Naive thymus-derived CD8-positive, alpha-beta T cell (primary cell): ENCODE data around the gene OR13C4. TPM values are rescaled to one million over a fixed set of nuclear protein-coding genes. Genes with fewer than 3 reads are reported as not detected.

ENCODE experiments used
- ATAC-seq, 2 donors: fragments of 150-1000 bp; cut with Tn5 transposase in 1 of 2; sonication (Bioruptor Pico), chemical (Tn5 transposase) in 1 of 2; 1 replicate in 1 of 2; 2 replicates in 1 of 2; pipeline ENCODE4 v1.10.0; 2021; ENCODE audit warnings: mild to moderate bottlenecking in 2 of 2, moderate library complexity in 2 of 2
- POLR2A ChIA-PET: fragments of 350-600 bp; sonication (Branson Sonifier 250); formaldehyde crosslinking; loops from one replicate; lab custom pipeline; 2021; ENCODE audit warnings: antibody characterized with exemption; lab: Charles Lee
- DNase-seq, 10 donors: peaks; one replicate each; pipeline versions ENCODE4 v3.0.0 to v3.0.0-alpha.2; 2020 to 2022
- H3K27ac Mint-ChIP-seq, 10 donors: one replicate each; pipeline ENCODE4 v1.8.0; 2020 to 2022; ENCODE audit warnings: mild to moderate bottlenecking in 10 of 10, mixed read lengths in 10 of 10, moderate library complexity in 4 of 10, inconsistent platforms in 1 of 10
- H3K27me3 Mint-ChIP-seq, 5 donors: one replicate each; pipeline ENCODE4 v1.8.0; 2021 to 2022; ENCODE audit warnings: mixed read lengths in 5 of 5
- H3K36me3 Mint-ChIP-seq, 3 donors: one replicate each; pipeline ENCODE4 v1.8.0; 2020 to 2022; ENCODE audit warnings: mixed read lengths in 3 of 3, mild to moderate bottlenecking in 2 of 3, inconsistent platforms in 1 of 3
- H3K4me1 Mint-ChIP-seq, 4 donors: one replicate each; pipeline ENCODE4 v1.8.0; 2021 to 2022; ENCODE audit warnings: mixed read lengths in 4 of 4
- H3K4me3 Mint-ChIP-seq, 10 donors: one replicate each; pipeline ENCODE4 v1.8.0; 2020 to 2022; ENCODE audit warnings: mild to moderate bottlenecking in 10 of 10, mixed read lengths in 10 of 10, moderate library complexity in 6 of 10, inconsistent platforms in 1 of 10
- H3K9me3 Mint-ChIP-seq, 9 donors: one replicate each; pipeline ENCODE4 v1.8.0; 2020 to 2022; ENCODE audit warnings: mixed read lengths in 9 of 9, mild to moderate bottlenecking in 3 of 9, inconsistent platforms in 1 of 9, moderate library complexity in 1 of 9
- polyA plus RNA-seq, 3 donors: library from polyadenylated mRNA; unstranded; fragments of 300-500 nt; fragmentation: Illumina TruSeq; gene quantifications; one replicate each; pipeline ENCODE4 v1.2.3, GENCODE V29; 2021
- total RNA-seq, 8 experiments: library from RNA in 2 of 8; stranded (reverse) in 2 of 8; gene quantifications; one replicate each; pipeline ENCODE4 v1.2.3 and lab custom pipeline; 2021 to 2026

The OR13C4 gene
- total and polyA plus RNA-seq, 5 experiments from 2014 or later, result not detected

DNA sequence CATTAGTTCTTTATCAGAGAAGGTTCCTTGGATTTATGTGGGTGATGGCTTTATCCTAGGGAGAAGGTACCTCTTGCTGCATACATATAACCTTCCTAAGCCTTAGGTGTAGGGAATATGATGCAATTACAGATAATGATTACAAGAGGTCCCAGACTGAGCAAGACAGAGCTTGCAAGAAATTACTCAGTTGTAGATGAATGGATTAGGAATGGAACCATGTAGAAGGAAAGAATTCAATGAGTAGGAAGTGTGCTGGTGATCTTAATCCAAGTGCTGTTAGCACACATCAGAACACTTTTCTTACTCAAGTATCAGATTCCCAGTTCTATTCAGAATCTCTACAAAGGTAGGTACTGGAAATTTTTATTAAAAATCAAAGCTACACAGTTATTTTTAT is 20.4 kb downstream of the OR13C4 start:
- Mint-ChIP-seq H3K36me3 (peaks cover 0 to 8% (median 0%) of the 10 kb centered on the region in 3 donors), H3K4me3 (no peak overlapping the region), H3K4me1 (no peaks in the 10 kb centered on the region), H3K27me3 (peaks cover 2 to 20% (median 5%) of the 10 kb centered on the region in 5 donors), H3K9me3 (peaks cover 0 to 18% (median 7%) of the 10 kb centered on the region in 9 donors), H3K27ac (no peak overlapping the region)
- POLR2A ChIA-PET, result no interaction called here
- no peak for ATAC-seq
- no peak for DNase-seq

DNA sequence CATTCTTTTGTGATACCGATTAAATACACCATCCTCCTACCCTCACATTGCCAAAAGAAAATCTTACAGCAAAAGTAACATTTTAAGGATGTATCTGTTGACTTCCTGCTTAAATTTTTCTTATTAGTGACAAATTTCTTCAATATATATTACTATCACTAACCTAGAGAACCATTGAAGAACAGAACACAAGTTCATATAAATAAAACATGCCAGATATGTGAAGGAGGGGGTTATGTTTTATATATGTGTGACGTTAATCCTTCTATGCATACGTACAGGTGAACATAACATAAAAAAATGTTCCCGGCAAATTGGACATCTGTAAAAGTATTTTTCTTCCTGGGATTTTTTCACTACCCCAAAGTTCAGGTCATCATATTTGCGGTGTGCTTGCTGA is 23.0 kb downstream of the OR13C4 start, which contains the start of gene OR13F1:
Gene OR13F1 (plus strand): TSS at position 301 of the 400 bp plus-strand sequence. CDS start 0 bp downstream, at position 301.
- Mint-ChIP-seq H3K27me3 (peaks cover 0 to 10% (median 0%) of the 10 kb centered on the region in 5 donors), H3K9me3 (peaks cover 0 to 19% (median 5%) of the 10 kb centered on the region in 9 donors), H3K4me3 (no peak within 1 kb of the TSS), H3K27ac (no peak within 1 kb of the TSS), H3K36me3 (no peaks in the 10 kb centered on the region), H3K4me1 (no peaks in the 10 kb centered on the region)
- ATAC-seq (no peak), DNase-seq (no peak)
- POLR2A ChIA-PET, result no interaction called here

DNA sequence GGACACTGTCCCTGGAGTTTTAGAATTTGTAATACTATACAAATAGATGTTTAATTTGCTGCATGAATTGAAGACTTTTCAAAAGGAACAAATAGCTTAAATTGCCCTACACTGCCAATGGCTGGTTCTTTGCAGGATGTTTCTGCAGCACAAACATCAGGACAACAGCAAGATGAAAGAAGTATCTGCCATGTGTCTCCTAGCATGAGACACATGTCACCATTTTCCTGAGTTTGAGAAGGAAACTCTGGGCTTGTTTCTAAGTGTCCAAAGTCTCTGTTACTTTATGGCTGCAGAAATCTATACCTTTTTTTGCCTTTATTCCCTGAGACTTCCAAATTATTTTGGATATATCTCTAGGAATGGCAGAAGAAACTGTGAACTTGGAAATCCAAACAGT is 23.6 kb downstream of the OR13C4 start:
- peaks cover 0 to 16% (median 5%) of the 10 kb centered on the region in 9 donors for H3K9me3 Mint-ChIP-seq

DNA sequence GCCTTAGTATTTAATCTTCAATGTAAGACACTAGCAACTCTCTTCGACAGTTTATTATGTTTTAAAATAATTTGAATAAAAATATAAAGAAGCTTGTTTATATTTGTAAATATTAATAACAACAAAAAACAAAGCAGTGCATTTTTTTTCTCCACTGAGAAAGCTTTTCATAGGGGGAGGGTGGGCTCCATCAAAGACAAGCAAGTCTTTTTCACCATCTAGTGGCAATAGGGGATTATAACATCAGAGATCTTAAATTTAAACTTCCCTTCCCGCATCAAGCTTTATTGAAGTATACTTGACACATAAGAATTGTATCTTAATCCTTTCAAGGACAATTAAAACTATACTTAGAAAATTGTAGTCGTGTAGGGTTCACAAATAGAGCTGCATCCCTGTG is 32.2 kb downstream of the OR13C4 start:
- DNase-seq, result no peak
- Mint-ChIP-seq H3K27me3 (no peaks in the 10 kb centered on the region), H3K9me3 (peaks cover 0 to 18% (median 4%) of the 10 kb centered on the region in 9 donors), H3K4me3 (no peak overlapping the region), H3K36me3 (no peaks in the 10 kb centered on the region), H3K4me1 (no peaks in the 10 kb centered on the region), H3K27ac (no peak overlapping the region)
- ATAC-seq, result no peak
- POLR2A ChIA-PET, result no interaction called here

More for the DNA sequence above, 23.6 kb downstream of the OR13C4 start:
- H3K4me1 Mint-ChIP-seq, result no peaks in the 10 kb centered on the region
- no peaks in the 10 kb centered on the region for H3K36me3 Mint-ChIP-seq
- DNase-seq (no peak), ATAC-seq (no peak)
- POLR2A ChIA-PET, result no interaction called here
- no peak overlapping the region for H3K27ac Mint-ChIP-seq
- no peak overlapping the region for H3K4me3 Mint-ChIP-seq
- H3K27me3 Mint-ChIP-seq, result peaks cover 0 to 10% (median 0%) of the 10 kb centered on the region in 5 donors

DNA sequence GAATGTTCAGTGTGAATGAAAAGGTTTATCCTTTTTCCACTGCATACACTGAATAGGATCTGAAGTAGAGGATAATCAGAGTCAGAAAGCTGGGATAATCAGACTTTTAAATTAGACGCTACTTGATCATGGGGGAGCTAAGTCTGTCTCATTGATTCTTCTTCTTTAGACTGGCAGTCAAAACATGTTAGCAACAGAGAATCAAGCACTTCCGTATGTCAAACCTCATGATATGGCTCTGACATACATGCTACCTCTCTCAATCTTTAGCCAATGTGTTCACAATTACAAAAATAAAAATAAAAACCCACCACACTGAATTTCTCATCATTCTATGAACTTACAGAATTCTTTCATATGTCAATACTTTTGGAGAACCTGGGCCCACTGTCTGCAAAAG is 42.0 kb downstream of the OR13C4 start:
- Mint-ChIP-seq H3K9me3 (peaks cover 0 to 10% (median 0%) of the 10 kb centered on the region in 9 donors), H3K27ac (no peak overlapping the region), H3K4me1 (no peaks in the 10 kb centered on the region), H3K4me3 (no peak overlapping the region), H3K27me3 (no peaks in the 10 kb centered on the region), H3K36me3 (no peaks in the 10 kb centered on the region)
- POLR2A ChIA-PET, result no interaction called here
- DNase-seq (no peak), ATAC-seq (no peak)

DNA sequence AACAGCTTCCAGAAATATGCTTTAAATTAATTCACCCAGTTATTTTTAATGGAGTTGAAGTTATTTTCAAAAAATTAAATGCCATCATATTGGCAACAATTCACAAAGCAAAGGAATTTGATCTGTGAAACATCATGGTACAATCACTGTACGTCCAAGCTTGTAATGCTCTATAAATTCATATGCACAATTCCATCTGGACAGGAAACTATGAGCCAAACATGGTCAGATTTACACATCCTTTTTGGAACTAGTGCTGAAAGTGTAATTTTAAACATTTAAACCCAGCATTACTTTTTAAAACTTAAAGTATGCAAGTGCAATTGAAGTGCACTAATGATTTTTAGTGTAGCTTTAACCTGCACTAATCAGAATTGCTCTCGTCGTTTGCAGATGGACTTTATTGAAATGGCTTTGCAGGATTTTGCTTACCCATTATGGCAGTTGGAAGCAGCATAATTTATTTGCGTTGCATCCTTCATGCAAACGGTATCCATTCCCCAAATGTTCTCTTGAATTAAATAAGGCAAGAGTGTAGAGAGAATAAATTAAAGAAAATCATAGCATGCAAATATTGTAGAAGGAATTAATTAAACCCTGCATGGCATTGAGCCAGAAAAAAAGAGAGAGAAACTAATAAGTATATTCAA is 44.0 kb downstream of the OR13C4 start:
- H3K4me3 Mint-ChIP-seq, result no peak overlapping the region
- no peak overlapping the region for H3K27ac Mint-ChIP-seq
- peaks cover 0 to 8% (median 0%) of the 10 kb centered on the region in 9 donors for H3K9me3 Mint-ChIP-seq
- ATAC-seq, result no peak
- DNase-seq, result no peak
- H3K27me3 Mint-ChIP-seq, result peaks cover 0 to 1% (median 0%) of the 10 kb centered on the region in 5 donors
- H3K36me3 Mint-ChIP-seq, result no peaks in the 10 kb centered on the region
- no peaks in the 10 kb centered on the region for H3K4me1 Mint-ChIP-seq
- POLR2A ChIA-PET, result no interaction called here

Other genes with a start within 250 kb of the OR13C4 start
- gene OR13F1, start 22.9 kb downstream of the OR13C4 start, total RNA-seq, result not detected
- not detected for gene OR13F1, start 22.9 kb downstream of the OR13C4 start, polyA plus RNA-seq
- gene OR13C3, start 9.6 kb upstream of the OR13C4 start, total RNA-seq, result not detected
- gene OR13C3, start 9.6 kb upstream of the OR13C4 start, polyA plus RNA-seq, result not detected
- gene OR13C8, start 42.0 kb upstream of the OR13C4 start, total RNA-seq, result not detected
- not detected for gene OR13C8, start 42.0 kb upstream of the OR13C4 start, polyA plus RNA-seq
- not detected for gene OR13C5, start 72.2 kb upstream of the OR13C4 start, total RNA-seq
- not detected for gene OR13C5, start 72.2 kb upstream of the OR13C4 start, polyA plus RNA-seq
- gene OR13C2, start 78.4 kb upstream of the OR13C4 start, total RNA-seq, result not detected
- not detected for gene OR13C2, start 78.4 kb upstream of the OR13C4 start, polyA plus RNA-seq
- gene OR13C9, start 91.0 kb upstream of the OR13C4 start, total RNA-seq, result not detected
- gene OR13C9, start 91.0 kb upstream of the OR13C4 start, polyA plus RNA-seq, result not detected
- not detected for gene OR13D1, start 167.3 kb upstream of the OR13C4 start, total RNA-seq
- gene OR13D1, start 167.3 kb upstream of the OR13C4 start, polyA plus RNA-seq, result not detected
- 10 to 100 TPM; 11.2 to 12.7 TPM for gene NIPSNAP3A, start 220.5 kb upstream of the OR13C4 start, total RNA-seq
- gene NIPSNAP3A, start 220.5 kb upstream of the OR13C4 start, polyA plus RNA-seq, result 10 to 100 TPM; 15.6 to 17.8 (median 15.7) TPM
- 1 to 10 TPM in 1 of 2 experiments, under 1 TPM in 1; 0.69 to 2.1 TPM for gene NIPSNAP3B, start 236.9 kb upstream of the OR13C4 start, total RNA-seq
- gene NIPSNAP3B, start 236.9 kb upstream of the OR13C4 start, polyA plus RNA-seq, result 1 to 10 TPM in 2 of 3 donors, under 1 TPM in 1; 0.64 to 1.7 (median 1.5) TPM